Duodenal mucosa (tissue), 2 donors: ENCODE results near the gene PARL.
"Not testable (repeated sequence)": the region's sequence is repeated elsewhere in the genome, so short reads cannot be mapped to it uniquely, and the experiment has no call there.

Experiments
- H3K27ac ChIP-seq: one replicate; pipeline ENCODE4 v1.7.0; 2013; ENCODE audit warnings: low read depth, low read length
- H3K27me3 ChIP-seq, 2 donors: one replicate each; pipeline ENCODE4 v1.7.0; 2013; ENCODE audit warnings: low read length in 2 of 2, control low read depth in 1 of 2; ENCODE audit not compliant: insufficient read depth in 2 of 2, control insufficient read depth in 1 of 2
- H3K36me3 ChIP-seq, 2 donors: one replicate each; pipeline ENCODE4 v1.7.0; 2013; ENCODE audit warnings: low read length in 2 of 2, control low read depth in 1 of 2; ENCODE audit not compliant: insufficient read depth in 2 of 2, control insufficient read depth in 1 of 2
- H3K4me1 ChIP-seq, 2 donors: one replicate each; pipeline ENCODE4 v1.7.0; 2013; ENCODE audit warnings: low read length in 2 of 2, control low read depth in 1 of 2; ENCODE audit not compliant: insufficient read depth in 2 of 2, control insufficient read depth in 1 of 2
- H3K4me3 ChIP-seq, 2 donors: one replicate each; pipeline ENCODE4 v1.7.0; 2013; ENCODE audit warnings: low read length in 2 of 2, low read depth in 1 of 2
- H3K9ac ChIP-seq, 2 donors: one replicate each; pipeline ENCODE4 v1.7.0; 2013; ENCODE audit warnings: low read length in 2 of 2, low read depth in 1 of 2
- H3K9me3 ChIP-seq, 2 donors: one replicate each; pipeline ENCODE4 v1.7.0; 2013; ENCODE audit warnings: low read length in 2 of 2, control low read depth in 1 of 2; ENCODE audit not compliant: control insufficient read depth in 1 of 2

PARL gene

DNA sequence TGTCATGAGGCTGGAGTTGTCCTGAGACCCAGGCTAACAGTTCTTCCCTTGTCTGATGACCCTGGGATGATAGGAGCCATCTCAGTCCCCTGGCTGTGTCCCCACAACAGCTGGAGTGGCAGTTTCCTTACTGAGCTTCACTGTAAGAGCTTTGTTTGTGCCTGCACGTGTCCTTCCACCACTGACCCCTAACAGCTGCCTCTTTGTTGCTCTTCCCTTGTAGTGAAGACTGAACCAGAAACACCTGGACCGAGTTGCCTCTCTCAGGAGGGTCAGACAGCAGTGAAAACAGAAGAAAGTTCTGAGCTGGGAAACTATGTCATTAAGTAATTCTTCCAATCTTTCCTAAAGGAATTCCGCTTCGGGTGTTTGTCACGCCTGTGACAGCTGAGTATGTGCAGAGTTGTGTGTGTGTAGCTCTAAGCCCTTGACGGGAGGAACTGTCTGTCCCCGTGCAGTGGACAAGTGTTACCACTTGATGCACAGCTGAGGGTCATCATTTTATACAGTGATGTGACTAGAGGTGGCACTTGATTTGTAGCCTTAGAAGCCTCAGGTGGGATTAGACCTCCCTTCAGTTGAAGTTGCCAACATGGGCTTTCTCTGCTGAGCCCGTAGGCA, 84.3 kb downstream of the PARL start:
- H3K27me3 ChIP-seq, result no peaks in the 10 kb centered on the region
- H3K9me3 ChIP-seq, result no peaks in the 10 kb centered on the region
- no peaks in the 10 kb centered on the region for H3K4me1 ChIP-seq
- no peak overlapping the region for H3K9ac ChIP-seq
- peaks cover 47 to 57% of the 10 kb centered on the region in 2 donors for H3K36me3 ChIP-seq
- no peak overlapping the region for H3K27ac ChIP-seq
- H3K4me3 ChIP-seq, result no peak overlapping the region

DNA sequence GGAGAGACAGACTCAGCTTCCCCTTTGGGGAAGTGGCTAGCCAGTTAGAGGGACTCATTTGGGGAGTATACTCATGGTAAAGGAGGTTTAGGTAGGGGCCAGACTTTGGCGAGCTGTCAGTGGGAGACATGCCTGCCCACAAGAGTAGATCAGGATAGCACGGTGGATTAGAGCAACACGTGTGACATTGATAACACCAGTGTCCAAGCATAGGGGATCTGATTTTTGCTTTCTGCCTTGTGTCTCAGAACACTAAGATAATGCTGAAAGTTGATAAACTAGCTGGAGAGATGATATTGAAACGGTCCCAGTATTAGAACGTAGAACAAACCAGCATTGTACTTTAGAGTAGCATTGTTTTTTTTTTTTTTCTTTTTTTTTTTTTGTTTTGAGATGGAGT, 85.2 kb downstream of the PARL start:
- peaks cover 46 to 59% of the 10 kb centered on the region in 2 donors for H3K36me3 ChIP-seq
- H3K4me1 ChIP-seq, result no peaks in the 10 kb centered on the region
- H3K27me3 ChIP-seq, result no peaks in the 10 kb centered on the region
- H3K9ac ChIP-seq, result no peak overlapping the region
- H3K9me3 ChIP-seq, result no peaks in the 10 kb centered on the region
- H3K27ac ChIP-seq, result no peak overlapping the region
- no peak overlapping the region for H3K4me3 ChIP-seq

DNA sequence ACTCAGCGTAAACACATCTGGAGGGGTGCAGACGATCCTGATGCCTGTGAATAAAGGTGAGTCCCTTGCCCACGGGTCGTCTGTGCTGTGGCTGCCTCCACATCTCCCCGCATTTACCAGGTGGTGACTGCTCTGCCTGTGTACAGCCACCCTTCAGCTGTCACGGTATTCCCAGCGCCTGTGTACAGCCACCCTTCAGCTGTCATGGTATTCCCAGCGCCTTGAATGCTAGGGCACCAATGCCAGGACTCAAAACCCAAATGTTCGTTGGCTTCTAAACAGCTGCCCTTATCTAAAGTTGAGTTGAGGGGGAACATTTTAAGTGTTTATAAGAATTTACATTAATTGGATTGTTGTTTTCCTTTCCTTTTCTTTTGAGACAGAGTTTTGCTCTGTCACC, 86.7 kb downstream of the PARL start:
- H3K27me3 ChIP-seq, result no peaks in the 10 kb centered on the region
- H3K4me3 ChIP-seq, result no peak overlapping the region
- H3K27ac ChIP-seq, result no peak overlapping the region
- no peaks in the 10 kb centered on the region for H3K4me1 ChIP-seq
- H3K36me3 ChIP-seq, result peaks cover 36 to 55% of the 10 kb centered on the region in 2 donors
- no peaks in the 10 kb centered on the region for H3K9me3 ChIP-seq
- no peak overlapping the region for H3K9ac ChIP-seq

DNA sequence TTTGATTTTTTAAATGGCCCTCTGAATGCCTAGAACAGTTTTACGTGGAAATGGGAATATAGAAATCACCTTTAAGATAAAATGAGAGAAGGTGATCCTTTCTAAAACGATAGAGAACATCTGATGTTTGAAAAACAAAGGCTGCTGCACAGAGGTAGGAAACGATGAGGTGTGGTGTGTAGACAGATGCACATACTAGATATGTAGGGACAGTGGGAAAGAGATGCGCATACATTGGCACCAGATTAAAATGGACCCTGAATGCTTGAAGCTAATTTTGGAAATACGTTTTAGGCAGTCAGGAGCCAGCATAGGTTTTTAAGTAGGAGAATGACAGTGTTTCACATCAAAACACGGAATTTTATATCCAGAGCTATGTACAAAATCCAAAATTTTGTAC, 88.3 kb downstream of the PARL start:
- no peak overlapping the region for H3K27ac ChIP-seq

DNA sequence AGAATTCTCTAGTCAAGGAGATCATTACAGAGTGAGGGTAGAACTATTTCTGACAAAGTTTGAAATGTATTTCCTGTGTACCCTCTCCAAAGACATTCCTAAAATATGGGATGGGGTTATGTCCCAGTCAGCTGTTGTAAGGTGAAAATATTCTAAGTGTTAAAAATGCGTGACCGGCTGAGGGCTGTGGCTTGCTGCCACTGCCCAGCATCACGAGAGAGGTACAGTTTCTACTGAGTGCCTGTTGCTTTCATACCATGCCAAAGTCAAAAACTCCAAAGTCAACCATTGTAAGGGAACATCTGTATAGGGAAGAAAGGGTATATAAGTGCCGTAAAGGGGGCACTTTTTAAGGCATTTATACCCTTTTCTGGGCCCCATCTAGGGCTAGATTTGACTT, 90.2 kb downstream of the PARL start:
- Histone ChIP-seq H3K27ac (no peak overlapping the region), H3K4me1 (no peaks in the 10 kb centered on the region), H3K27me3 (no peaks in the 10 kb centered on the region), H3K36me3 (peaks cover 14 to 50% of the 10 kb centered on the region in 2 donors), H3K9ac (no peak overlapping the region), H3K4me3 (no peak overlapping the region), H3K9me3 (no peaks in the 10 kb centered on the region)

More for the DNA sequence above, 88.3 kb downstream of the PARL start:
- Histone ChIP-seq H3K9me3 (no peaks in the 10 kb centered on the region), H3K27me3 (no peaks in the 10 kb centered on the region), H3K36me3 (peaks cover 25 to 51% of the 10 kb centered on the region in 2 donors), H3K4me3 (no peak overlapping the region), H3K9ac (no peak overlapping the region), H3K4me1 (no peaks in the 10 kb centered on the region)

DNA sequence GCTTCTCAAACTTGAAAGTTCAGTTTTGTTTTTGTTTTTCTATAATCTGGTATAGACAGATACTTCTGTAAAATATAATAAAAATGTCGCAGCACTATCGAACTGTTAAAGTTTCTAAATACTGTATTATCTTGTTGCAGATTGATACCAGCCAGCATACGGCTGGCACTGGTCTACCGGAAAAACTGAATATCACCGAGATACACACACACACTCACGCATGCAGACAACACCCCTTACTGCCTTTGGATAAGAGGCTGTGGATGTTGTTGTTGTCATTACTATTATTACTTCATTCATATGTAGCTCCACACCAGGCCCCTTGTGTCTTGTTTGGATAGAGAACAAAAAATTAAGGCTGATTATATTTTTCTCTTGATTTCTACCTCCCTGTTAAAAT, 91.7 kb downstream of the PARL start:
- H3K9me3 ChIP-seq, result no peaks in the 10 kb centered on the region
- no peaks in the 10 kb centered on the region for H3K27me3 ChIP-seq
- peaks cover 4 to 39% of the 10 kb centered on the region in 2 donors for H3K36me3 ChIP-seq
- H3K27ac ChIP-seq, result no peak overlapping the region
- H3K4me3 ChIP-seq, result no peak overlapping the region
- no peak overlapping the region for H3K9ac ChIP-seq
- no peaks in the 10 kb centered on the region for H3K4me1 ChIP-seq

DNA sequence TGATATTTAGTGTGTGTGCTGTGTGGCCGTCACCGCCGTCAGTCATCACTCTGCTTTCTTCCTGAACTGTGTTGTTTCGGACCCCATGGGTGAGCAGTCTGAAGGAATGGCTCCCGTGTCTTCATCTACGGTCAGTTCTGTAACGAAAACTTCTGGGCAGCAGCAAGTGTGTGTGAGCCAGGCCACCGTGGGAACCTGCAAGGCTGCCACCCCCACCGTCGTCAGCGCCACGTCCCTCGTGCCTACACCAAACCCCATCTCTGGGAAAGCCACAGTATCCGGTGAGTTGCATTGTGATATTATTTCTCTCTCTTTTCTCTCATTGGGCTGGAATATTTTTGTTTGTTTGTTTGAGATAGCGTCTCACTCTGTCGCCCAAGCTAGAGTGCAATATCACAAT, 94.0 kb downstream of the PARL start:
- no peak overlapping the region for H3K4me3 ChIP-seq
- no peaks in the 10 kb centered on the region for H3K27me3 ChIP-seq
- peaks cover 7 to 50% of the 10 kb centered on the region in 2 donors for H3K36me3 ChIP-seq
- no peaks in the 10 kb centered on the region for H3K4me1 ChIP-seq
- H3K9ac ChIP-seq, result no peak overlapping the region
- H3K9me3 ChIP-seq, result no peaks in the 10 kb centered on the region
- H3K27ac ChIP-seq, result no peak overlapping the region

DNA sequence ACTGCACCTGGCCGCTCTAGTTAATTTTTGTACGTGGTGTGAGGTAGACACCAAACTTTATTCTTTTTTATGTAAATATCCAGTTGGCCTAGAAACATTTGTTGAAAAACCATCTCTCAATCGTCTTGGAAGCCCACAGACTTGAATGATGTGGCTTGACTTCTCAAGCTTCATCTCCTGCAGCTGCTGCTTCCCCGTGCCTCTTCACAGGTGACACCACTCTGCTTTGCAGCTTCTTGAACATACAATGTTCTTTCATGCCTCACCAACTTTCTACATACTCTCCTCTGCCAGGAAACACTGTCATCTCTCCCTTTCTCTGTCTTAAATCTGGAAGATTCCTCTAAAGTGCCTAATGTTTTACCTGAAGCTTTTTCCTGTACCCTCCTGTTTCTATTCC, 94.9 kb downstream of the PARL start:
- no peaks in the 10 kb centered on the region for H3K9me3 ChIP-seq
- H3K27ac ChIP-seq, result no peak overlapping the region
- H3K36me3 ChIP-seq, result peaks cover 7 to 50% of the 10 kb centered on the region in 2 donors
- H3K27me3 ChIP-seq, result no peaks in the 10 kb centered on the region
- no peak overlapping the region for H3K9ac ChIP-seq
- H3K4me3 ChIP-seq, result no peak overlapping the region
- no peaks in the 10 kb centered on the region for H3K4me1 ChIP-seq

DNA sequence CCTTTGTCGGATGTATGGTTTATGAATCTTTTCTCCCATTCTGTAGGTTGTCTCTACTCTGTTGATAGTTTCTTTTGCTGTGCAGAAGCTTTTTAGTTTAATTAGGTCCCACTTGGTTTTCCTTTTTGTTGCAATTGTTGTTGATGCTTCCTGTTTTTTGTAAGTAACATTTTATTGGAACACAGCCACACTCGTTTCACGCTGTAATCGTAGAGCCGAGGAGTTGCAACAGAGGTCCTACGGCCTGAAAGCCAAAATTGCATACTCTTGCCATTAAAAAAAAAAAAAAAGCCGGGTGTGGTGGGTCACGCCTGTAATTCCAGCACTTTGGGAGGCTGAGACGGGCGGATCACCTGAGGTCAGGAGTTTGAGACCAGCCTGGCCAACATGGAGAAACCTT, 100.2 kb downstream of the PARL start:
- H3K4me3 ChIP-seq, H3K27me3 ChIP-seq, H3K4me1 ChIP-seq, H3K9ac ChIP-seq, H3K27ac ChIP-seq, H3K9me3 ChIP-seq: not testable (repeated sequence)
- peaks cover 15 to 45% of the 10 kb centered on the region in 2 donors for H3K36me3 ChIP-seq

DNA sequence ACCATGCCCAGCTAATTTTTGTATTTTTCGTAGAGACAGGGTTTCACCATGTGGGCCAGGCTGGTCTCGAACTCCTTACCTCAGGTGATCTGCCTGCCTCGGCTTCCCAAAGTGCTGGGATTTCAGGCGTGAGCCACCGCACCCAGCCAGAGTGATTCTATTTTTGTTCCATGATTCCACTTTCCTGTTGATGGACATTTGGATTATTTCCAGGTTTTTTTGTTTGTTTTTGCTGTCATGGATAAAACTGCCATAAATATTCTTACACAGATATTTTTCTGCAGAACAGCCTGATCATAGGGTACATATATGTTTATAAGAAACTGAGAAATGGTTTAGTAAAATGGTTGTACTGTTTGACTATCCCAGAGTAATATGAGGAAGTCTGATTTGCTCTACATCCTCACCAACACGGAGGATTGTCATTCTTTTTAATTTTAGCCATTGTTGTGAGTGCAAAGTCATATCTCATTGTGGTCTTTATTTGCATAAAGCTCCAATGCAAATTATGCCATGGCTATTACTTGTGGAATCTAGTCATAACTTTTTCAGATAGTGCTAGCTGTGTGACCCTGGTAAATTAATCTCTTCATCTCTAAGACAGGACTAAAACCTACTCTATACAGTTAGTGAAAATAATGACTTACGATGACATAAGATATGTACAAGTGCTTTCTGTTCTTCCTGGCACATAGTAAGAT, 102.0 kb downstream of the PARL start:
- peaks cover 19 to 53% of the 10 kb centered on the region in 2 donors for H3K36me3 ChIP-seq
- H3K4me1 ChIP-seq, result no peaks in the 10 kb centered on the region
- no peaks in the 10 kb centered on the region for H3K27me3 ChIP-seq
- no peaks in the 10 kb centered on the region for H3K9me3 ChIP-seq
- no peak overlapping the region for H3K4me3 ChIP-seq
- no peak overlapping the region for H3K27ac ChIP-seq
- H3K9ac ChIP-seq, result no peak overlapping the region
